ENCODE data around the gene ALDH3B1. TPM values are rescaled to one million over a fixed set of nuclear protein-coding genes. Genes with fewer than 3 reads are reported as not detected.

Gene ALDH3B1
- total RNA-seq, 1 experiment from 2014 or later, result not detected

- Histone ChIP-seq H4K20me1 (ENCODE audit: control insufficient read depth, insufficient read depth, insufficient read length) (no peaks in the 10 kb centered on the region), H2BK15ac (ENCODE audit: low read depth, low read length) (no peak overlapping the region), H3T11ph (ENCODE audit: low read length) (no peak overlapping the region), H3K23ac (ENCODE audit: insufficient read length, low read depth, low read length) (no peak overlapping the region), H3K4me2 (ENCODE audit: insufficient read depth, insufficient read length, low read length) (no peak overlapping the region), H3K9me3 (ENCODE audit: control insufficient read depth, low read depth, low read length) (no peaks in the 10 kb centered on the region), H3K23me2 (ENCODE audit: insufficient read length, low read depth, low read length, poor library complexity, severe bottlenecking) (no peaks in the 10 kb centered on the region), H3K79me2 (ENCODE audit: insufficient read depth, low read length) (no peaks in the 10 kb centered on the region), H2BK12ac (ENCODE audit: insufficient read length, low read depth, low read length) (no peak overlapping the region), H3K18ac (ENCODE audit: insufficient read length, low read depth, low read length) (no peak overlapping the region), H3K56ac (ENCODE audit: insufficient read length, low read depth, low read length) (no peak overlapping the region), H3K27me3 (ENCODE audit: insufficient read depth, low read length) (no peaks in the 10 kb centered on the region), H3K14ac (ENCODE audit: insufficient read depth, low read length) (no peak overlapping the region), H3K27ac (ENCODE audit: insufficient read length, low read depth, low read length) (no peak overlapping the region), H3K79me1 (ENCODE audit: insufficient read depth, low read depth, low read length, poor library complexity, severe bottlenecking) (no peaks in the 10 kb centered on the region), H4K8ac (replicated peaks; ENCODE audit: insufficient read length, low read depth, low read length) (no peak overlapping the region), H2BK20ac (ENCODE audit: low read depth, low read length, poor library complexity, severe bottlenecking) (no peak overlapping the region), H4K91ac (ENCODE audit: insufficient read length, low read depth, low read length) (no peak overlapping the region), H2BK5ac (ENCODE audit: insufficient read length, low read length) (no peak overlapping the region), H2AK5ac (ENCODE audit: insufficient read length, low read length) (no peak overlapping the region), H4K5ac (ENCODE audit: insufficient read length, low read depth, low read length) (no peak overlapping the region), H3K4ac (ENCODE audit: low read depth, low read length) (no peak overlapping the region), H2AFZ (ENCODE audit: low read length) (no peak overlapping the region), H3K4me1 (ENCODE audit: insufficient read depth, low read length) (no peaks in the 10 kb centered on the region), H2BK120ac (ENCODE audit: low read depth, low read length, poor library complexity, severe bottlenecking) (no peak overlapping the region), H3K9ac (ENCODE audit: extremely low read depth, insufficient read length, low read length) (no peak overlapping the region)
- TF ChIP-seq CTCF (conservative IDR thresholded peaks at IDR 0.05), result no peak
- H3K9me3 Mint-ChIP-seq, result no peaks in the 10 kb centered on the region
- no peak for DNase-seq
- no peak overlapping the region; a peak in 1 of 7 replicates for H3K27ac Mint-ChIP-seq
- H3K4me1 Mint-ChIP-seq, result no peaks in the 10 kb centered on the region
- H3K27me3 Mint-ChIP-seq (ENCODE audit: low read depth), result no peaks in the 10 kb centered on the region
- no CpG with 5 or more reads among the region's 5 CpGs for WGBS (ENCODE audit: extremely low coverage, insufficient read length, low lambda C conversion rate)
- H3K4me3 Mint-ChIP-seq, result no peak overlapping the region
- H3K36me3 Mint-ChIP-seq (ENCODE audit: insufficient read depth in 1 of 3, low read depth in 3 of 3), result peaks cover 54 to 96% (median 88%) of the 10 kb centered on the region in 3 experiments
These were observed 55.7 kb downstream of the ALDH3B1 start for GRCh38 chr11:68065841-68066240.

Data from H9 (cell line).